GM23248 (cell line): ENCODE measurements around the gene LSAMP. TPM values are rescaled to one million over a fixed set of nuclear protein-coding genes. Genes with fewer than 3 reads are reported as not detected.
A peak's percentile ranks its signal among the peaks of the same experiment; 100 is the strongest.

Source experiments
- DNase-seq: peaks from one replicate; pipeline ENCODE4 v3.0.0-alpha.2; 2015
- H2AFZ ChIP-seq: fragments of 200-600 bp; sonication (generic); 2 replicates; pipeline ENCODE4 v1.6.1; 2016; ENCODE audit warnings: antibody characterized with exemption
- H3F3A ChIP-seq: fragments of 200-600 bp; sonication (generic); 2 replicates; pipeline ENCODE4 v1.6.1; 2016; ENCODE audit warnings: mild to moderate bottlenecking, antibody characterized with exemption, mixed run types; ENCODE audit not compliant: insufficient read depth
- H3K27ac ChIP-seq: fragments of 200-600 bp; sonication (generic); 2 replicates; pipeline ENCODE4 v1.5.1; 2016; ENCODE audit warnings: mild to moderate bottlenecking
- H3K27me3 ChIP-seq: fragments of 200-600 bp; sonication (generic); replicated peaks from 2 replicates; pipeline ENCODE4 v1.6.1; 2016; ENCODE audit warnings: mild to moderate bottlenecking; ENCODE audit not compliant: insufficient read depth
- H3K36me3 ChIP-seq: fragments of 200-600 bp; sonication (generic); 2 replicates; pipeline ENCODE4 v1.6.1; 2016; ENCODE audit warnings: low read depth, mild to moderate bottlenecking
- H3K4me1 ChIP-seq: fragments of 200-600 bp; sonication (generic); 2 replicates; pipeline ENCODE4 v1.6.1; 2016; ENCODE audit warnings: mild to moderate bottlenecking; ENCODE audit not compliant: insufficient read depth
- H3K4me2 ChIP-seq: fragments of 200-600 bp; sonication (generic); one replicate; pipeline ENCODE4 v1.6.1; 2016; ENCODE audit warnings: mild to moderate bottlenecking; ENCODE audit not compliant: unreplicated experiment
- H3K4me3 ChIP-seq: fragments of 200-600 bp; sonication (generic); 2 replicates; pipeline ENCODE4 v1.5.1; 2016; ENCODE audit warnings: mild to moderate bottlenecking
- H3K79me2 ChIP-seq: fragments of 200-600 bp; sonication (generic); 2 replicates; pipeline ENCODE4 v1.6.1; 2016; ENCODE audit warnings: mild to moderate bottlenecking; ENCODE audit not compliant: insufficient read depth
- H3K9ac ChIP-seq: fragments of 200-600 bp; sonication (generic); 2 replicates; pipeline ENCODE4 v1.6.1; 2016; ENCODE audit warnings: mild to moderate bottlenecking
- H3K9me2 ChIP-seq: fragments of 200-600 bp; sonication (generic); 2 replicates; pipeline ENCODE4 v1.6.1; 2016; ENCODE audit warnings: mixed run types, mild to moderate bottlenecking, moderate library complexity; ENCODE audit not compliant: insufficient read depth
- H3K9me3 ChIP-seq: fragments of 200-600 bp; sonication (generic); one replicate; pipeline ENCODE4 v1.6.1; 2017; ENCODE audit warnings: low read depth
- H4K20me1 ChIP-seq: fragments of 200-600 bp; sonication (generic); 2 replicates; pipeline ENCODE4 v1.6.0; 2016; ENCODE audit not compliant: insufficient read depth
- EZH2 ChIP-seq: fragments of 200-600 bp; sonication (generic); IDR thresholded peaks from 2 replicates; pipeline ENCODE4 v1.6.1; 2018; ENCODE audit warnings: antibody characterized with exemption, mild to moderate bottlenecking; ENCODE audit not compliant: insufficient read depth, poor library complexity, severe bottlenecking
- EZH2phosphoT487 ChIP-seq: fragments of 200-600 bp; sonication (generic); IDR thresholded peaks from 2 replicates; pipeline ENCODE4 v1.6.1; 2018; ENCODE audit warnings: antibody characterized with exemption, moderate library complexity, mild to moderate bottlenecking, low read depth; ENCODE audit not compliant: insufficient read depth
- WGBS, 2 experiments: methylation state at CpG; one replicate each; pipeline ENCODE4 v1.1.6; 2015 to 2017; ENCODE audit warnings: low lambda C conversion rate in 2 of 2, low coverage in 1 of 2; ENCODE audit errors: missing lambda C conversion rate in 2 of 2; 5-methylcytosine and 5-hydroxymethylcytosine counted together
- in situ Hi-C: fragments of 300-500 bp; cut with MboI; formaldehyde crosslinking; loops from 2 replicates; pipeline ENCODE4 v1.15.0; 2020
- polyA plus RNA-seq: library from polyadenylated mRNA; unstranded; fragments of >200 nt; fragmentation: Nextera tagmentation; extraction: Ambion mirVana; gene quantifications from 2 replicates; pipeline ENCODE4 v1.2.1, GENCODE V29; 2016
- total RNA-seq: library from RNA; depleted of rRNA; stranded (reverse); fragments of >200 nt; shearing (Covaris generic); gene quantifications from 2 replicates; pipeline ENCODE4 v1.2.3, GENCODE V29; 2014

The LSAMP gene
- total and polyA plus RNA-seq, 2 experiments from 2014 or later, result 4.5 to 9.3 TPM

DNA sequence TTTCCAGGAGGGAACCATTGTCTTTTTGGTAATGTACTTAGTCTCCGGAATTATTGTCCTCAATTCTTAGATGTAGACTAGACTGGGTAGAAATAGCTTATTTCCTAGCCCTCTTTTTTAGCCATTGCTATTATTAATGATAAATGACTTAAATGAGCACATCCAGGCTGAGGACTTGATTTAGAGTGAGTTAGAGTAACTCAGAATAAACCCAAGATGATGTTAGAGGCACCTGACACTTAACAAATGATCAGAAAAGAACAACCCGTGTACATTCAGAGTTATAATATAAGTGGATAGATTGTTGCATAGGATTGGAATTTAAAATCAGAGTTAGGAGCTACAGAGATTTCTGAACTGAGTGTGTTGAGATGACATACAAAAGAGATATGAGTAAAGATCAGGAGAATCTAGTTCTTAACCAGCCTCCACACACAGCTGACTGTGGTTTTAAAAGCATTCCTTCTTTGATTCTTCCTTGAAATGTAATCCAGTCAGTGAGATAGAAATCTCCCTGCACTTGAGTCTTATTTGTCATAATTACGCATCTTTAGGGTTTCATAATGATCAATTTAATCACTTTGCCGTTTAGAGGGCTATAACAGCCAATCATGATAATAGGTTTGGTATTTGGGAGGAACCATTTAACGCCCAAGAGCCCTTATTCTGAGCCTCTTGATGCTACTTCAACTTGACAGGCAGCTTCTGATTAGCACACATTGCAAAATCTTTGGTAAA lies 455.4 kb downstream of the LSAMP start:
- Histone ChIP-seq H3K9ac (no peak overlapping the region), H3K9me3 (no peaks in the 10 kb centered on the region), H3K79me2 (no peaks in the 10 kb centered on the region), H3F3A (peaks cover 24% of the 10 kb centered on the region), H3K4me1 (peaks cover 21% of the 10 kb centered on the region), H2AFZ (no peak overlapping the region), H3K9me2 (no peaks in the 10 kb centered on the region), H3K4me3 (0 out of 2 replicates have a peak overlapping the region, but pooled peaks have one; percentile 16), H3K4me2 (peak overlapping the region; percentile 45), H3K27me3 (no peaks in the 10 kb centered on the region), H4K20me1 (no peaks in the 10 kb centered on the region), H3K27ac (peak overlapping the region; percentile 43), H3K36me3 (no peaks in the 10 kb centered on the region)
- in situ Hi-C loops, result no loop called here
- 16 to 17% methylated on average over 5 of the region's 5 CpGs for WGBS, 2 experiments
- peak; percentile 85 for DNase-seq
- TF ChIP-seq EZH2phosphoT487 (0 out of 2 replicates have a peak, but pooled peaks have one; percentile 49), EZH2 (no peak)

DNA sequence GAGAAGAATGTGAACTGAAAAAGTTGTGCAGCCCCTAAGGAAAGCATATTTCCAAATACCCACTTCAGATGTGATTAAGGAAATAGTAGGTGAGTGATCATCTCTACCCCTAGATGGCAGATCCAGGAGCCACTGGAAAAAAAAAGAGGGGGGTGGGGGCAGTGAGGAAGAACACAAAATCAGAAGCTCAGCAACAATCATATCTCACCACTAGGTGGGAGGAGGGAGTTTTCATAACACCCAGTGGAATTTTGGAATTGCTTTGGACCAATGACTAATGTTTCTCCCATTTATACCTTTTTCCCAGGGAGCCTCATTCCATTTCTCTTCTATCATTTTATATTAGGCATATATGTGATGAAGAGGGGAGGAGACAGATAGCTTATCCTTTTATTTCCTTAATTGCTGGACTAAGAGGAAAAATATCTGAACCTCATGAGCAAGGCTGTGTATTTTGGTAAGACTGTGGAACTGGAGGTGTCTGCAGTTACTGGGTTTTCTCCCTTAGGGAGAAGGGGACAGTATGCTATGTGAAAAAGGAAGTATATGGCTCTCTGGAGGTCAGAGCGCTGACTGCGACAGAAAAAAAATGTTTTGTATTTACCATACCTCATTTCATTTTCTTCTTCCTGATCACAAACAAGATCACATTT lies 458.6 kb downstream of the LSAMP start:
- Histone ChIP-seq H3K4me3 (no peak overlapping the region), H3K9me3 (no peaks in the 10 kb centered on the region), H3K36me3 (no peaks in the 10 kb centered on the region), H3K27me3 (no peaks in the 10 kb centered on the region), H3F3A (peaks cover 24% of the 10 kb centered on the region), H2AFZ (no peak overlapping the region), H3K4me2 (no peak overlapping the region), H4K20me1 (no peaks in the 10 kb centered on the region), H3K4me1 (peaks cover 21% of the 10 kb centered on the region), H3K79me2 (no peaks in the 10 kb centered on the region), H3K9ac (no peak overlapping the region), H3K9me2 (no peaks in the 10 kb centered on the region), H3K27ac (no peak overlapping the region)
- TF ChIP-seq EZH2phosphoT487, result no peak
- no peak for TF ChIP-seq EZH2
- in situ Hi-C loops, result no loop called here
- DNase-seq, result peak; percentile 62
- 95 to 100% methylated on average over 2 of the region's 2 CpGs for WGBS, 2 experiments

DNA sequence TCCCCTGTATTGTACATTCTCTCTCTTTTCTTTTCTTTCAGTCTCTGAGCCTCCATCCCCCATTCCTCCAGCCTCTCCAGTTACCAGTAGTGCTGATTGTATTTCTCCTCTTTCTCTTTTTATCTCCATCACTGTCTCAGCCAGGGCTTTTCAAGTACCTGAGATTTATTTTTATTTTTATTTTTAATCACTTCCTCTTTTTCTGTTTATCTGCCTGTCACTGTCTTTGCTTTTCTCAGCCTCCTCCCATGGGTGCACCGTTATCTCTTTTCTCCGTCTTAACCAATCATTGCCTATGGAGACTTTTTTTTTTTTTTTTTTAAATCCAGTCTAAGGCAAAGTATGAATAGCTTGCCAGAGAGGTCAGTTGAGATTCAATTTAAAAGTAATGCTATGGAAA lies 462.7 kb downstream of the LSAMP start:
- in situ Hi-C loops, result no loop called here
- DNase-seq, result no peak
- H3K4me3 ChIP-seq, result no peak overlapping the region
- H3F3A ChIP-seq, result no peaks in the 10 kb centered on the region
- 95 to 100% methylated on average over 2 of the region's 2 CpGs for WGBS, 2 experiments
- H4K20me1 ChIP-seq, result no peaks in the 10 kb centered on the region
- H3K9me3 ChIP-seq, result no peaks in the 10 kb centered on the region
- H3K9ac ChIP-seq, result no peak overlapping the region
- no peaks in the 10 kb centered on the region for H3K27me3 ChIP-seq
- no peak overlapping the region for H2AFZ ChIP-seq
- TF ChIP-seq EZH2phosphoT487 (no peak), EZH2 (no peak)
- no peaks in the 10 kb centered on the region for H3K9me2 ChIP-seq
- H3K4me2 ChIP-seq, result no peak overlapping the region
- H3K4me1 ChIP-seq, result no peaks in the 10 kb centered on the region
- no peaks in the 10 kb centered on the region for H3K79me2 ChIP-seq
- H3K36me3 ChIP-seq, result no peaks in the 10 kb centered on the region
- no peak overlapping the region for H3K27ac ChIP-seq

DNA sequence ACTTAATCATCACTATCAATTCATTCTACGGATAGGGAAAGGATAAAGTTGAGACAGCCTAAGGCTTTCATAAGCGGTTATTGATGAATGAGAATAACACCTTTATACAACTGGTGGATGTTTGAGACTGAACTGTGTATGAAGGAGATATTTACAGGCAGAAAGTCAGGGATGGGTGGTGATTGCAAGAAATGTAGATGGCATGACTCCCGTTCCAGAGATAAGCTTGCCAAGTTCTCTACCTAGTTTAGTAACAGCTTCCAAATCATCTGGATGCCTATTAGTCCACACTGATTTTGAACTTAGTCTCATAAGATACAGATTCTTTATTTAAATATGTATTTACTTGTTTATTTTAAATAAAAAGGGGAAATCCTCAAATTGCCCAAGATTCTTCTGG lies 463.2 kb downstream of the LSAMP start:
- no peak overlapping the region for H3K4me2 ChIP-seq
- no peak overlapping the region for H3K27ac ChIP-seq
- no peaks in the 10 kb centered on the region for H3F3A ChIP-seq
- no peak overlapping the region for H3K9ac ChIP-seq
- H3K4me1 ChIP-seq, result no peaks in the 10 kb centered on the region
- H4K20me1 ChIP-seq, result no peaks in the 10 kb centered on the region
- H3K9me2 ChIP-seq, result no peaks in the 10 kb centered on the region
- no peaks in the 10 kb centered on the region for H3K27me3 ChIP-seq
- no peak for DNase-seq
- no peak for TF ChIP-seq EZH2
- no peaks in the 10 kb centered on the region for H3K36me3 ChIP-seq
- no peak overlapping the region for H2AFZ ChIP-seq
- H3K9me3 ChIP-seq, result no peaks in the 10 kb centered on the region
- H3K4me3 ChIP-seq, result no peak overlapping the region
- no peaks in the 10 kb centered on the region for H3K79me2 ChIP-seq
- WGBS, 2 experiments, result 61 to 62% methylated on average over 3 of the region's 3 CpGs
- in situ Hi-C loops, result no loop called here
